LNCaP clone FGC (cell line): ENCODE data around the gene NUDT3.
"Not testable (repeated sequence)": the region's sequence is repeated elsewhere in the genome, so short reads cannot be mapped to it uniquely, and the experiment has no call there.

Experiments used
- DNase-seq: peaks from one replicate; pipeline ENCODE4 v3.0.0-alpha.2; 2011; ENCODE audit warnings: low read depth
- H3K4me3 ChIP-seq: 2 replicates; pipeline ENCODE4 v1.5.1; 2011; ENCODE audit warnings: mild to moderate bottlenecking, low read depth, low read length, control low read depth
- TF ChIP-seq, protein P1 (sequence below): IDR thresholded peaks from 2 replicates; pipeline ENCODE4 v1.5.1; 2012; ENCODE audit warnings: mild to moderate bottlenecking; ENCODE audit not compliant: control insufficient read depth, insufficient read depth; ENCODE audit errors: extremely low read depth

Gene NUDT3

DNA sequence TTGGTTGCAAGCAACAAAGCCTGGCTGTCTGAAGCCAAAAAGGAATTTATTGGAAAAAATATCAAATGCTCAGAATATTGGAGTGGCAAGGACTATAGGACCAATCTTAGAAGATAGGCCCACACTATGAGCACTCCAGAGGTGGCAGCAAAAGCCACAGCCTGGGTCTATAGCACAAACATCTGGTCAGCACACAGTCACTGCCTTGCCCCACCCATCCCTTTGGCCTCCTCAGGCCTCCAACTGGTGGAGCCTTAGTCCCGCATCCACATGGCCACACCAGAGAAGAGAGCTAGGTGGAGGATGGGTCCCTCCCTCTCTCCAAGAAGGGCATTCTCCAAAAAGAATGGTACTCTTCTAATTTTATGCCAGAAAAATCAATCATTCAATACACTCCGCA lies 14.0 kb downstream of the NUDT3 start:
- no peak for DNase-seq
- no peak overlapping the region for H3K4me3 ChIP-seq
- TF ChIP-seq, protein P1, sequence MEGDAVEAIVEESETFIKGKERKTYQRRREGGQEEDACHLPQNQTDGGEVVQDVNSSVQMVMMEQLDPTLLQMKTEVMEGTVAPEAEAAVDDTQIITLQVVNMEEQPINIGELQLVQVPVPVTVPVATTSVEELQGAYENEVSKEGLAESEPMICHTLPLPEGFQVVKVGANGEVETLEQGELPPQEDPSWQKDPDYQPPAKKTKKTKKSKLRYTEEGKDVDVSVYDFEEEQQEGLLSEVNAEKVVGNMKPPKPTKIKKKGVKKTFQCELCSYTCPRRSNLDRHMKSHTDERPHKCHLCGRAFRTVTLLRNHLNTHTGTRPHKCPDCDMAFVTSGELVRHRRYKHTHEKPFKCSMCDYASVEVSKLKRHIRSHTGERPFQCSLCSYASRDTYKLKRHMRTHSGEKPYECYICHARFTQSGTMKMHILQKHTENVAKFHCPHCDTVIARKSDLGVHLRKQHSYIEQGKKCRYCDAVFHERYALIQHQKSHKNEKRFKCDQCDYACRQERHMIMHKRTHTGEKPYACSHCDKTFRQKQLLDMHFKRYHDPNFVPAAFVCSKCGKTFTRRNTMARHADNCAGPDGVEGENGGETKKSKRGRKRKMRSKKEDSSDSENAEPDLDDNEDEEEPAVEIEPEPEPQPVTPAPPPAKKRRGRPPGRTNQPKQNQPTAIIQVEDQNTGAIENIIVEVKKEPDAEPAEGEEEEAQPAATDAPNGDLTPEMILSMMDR: no peak

DNA sequence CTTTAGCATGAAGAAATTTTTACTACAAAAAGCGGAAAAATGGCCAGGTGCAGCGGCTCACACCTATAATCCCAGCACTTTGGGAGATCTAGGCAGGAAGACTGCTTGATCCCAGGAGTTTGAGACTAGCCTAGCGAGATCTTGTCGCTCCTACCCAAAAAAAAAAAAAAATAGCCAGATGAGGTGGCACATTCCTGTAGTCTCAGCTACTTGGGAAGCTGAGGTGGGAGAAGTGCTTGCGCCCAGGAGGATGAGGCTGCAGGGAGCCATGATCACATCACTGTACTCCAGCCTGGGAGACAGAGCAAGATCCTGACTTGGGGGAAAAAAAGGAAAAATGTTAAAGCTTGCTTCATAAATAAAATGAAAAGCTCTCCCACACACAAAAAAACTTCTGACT lies 14.5 kb downstream of the NUDT3 start:
- no peak for DNase-seq
- TF ChIP-seq, protein P1: no peak
- H3K4me3 ChIP-seq: no peak overlapping the region

DNA sequence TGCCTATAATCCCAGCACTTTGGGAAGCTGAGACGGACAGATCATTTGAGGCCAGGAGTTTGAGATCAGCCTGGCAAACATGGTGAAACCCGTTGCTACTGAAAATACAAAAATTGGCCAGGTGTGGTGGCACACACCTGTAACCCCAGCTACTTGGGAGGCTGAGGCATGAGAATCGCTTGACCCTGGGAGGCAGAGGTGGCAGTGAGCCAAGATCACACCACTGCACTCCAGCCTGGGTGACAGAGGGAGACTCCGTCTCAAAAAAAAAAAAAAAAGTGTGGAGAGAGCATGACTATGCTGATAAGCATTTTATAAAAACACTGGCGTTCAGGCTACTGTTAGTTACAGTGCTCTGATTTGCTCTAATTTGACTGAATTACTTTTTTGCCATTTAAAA lies 14.9 kb downstream of the NUDT3 start:
- not testable (repeated sequence) for H3K4me3 ChIP-seq, DNase-seq

DNA sequence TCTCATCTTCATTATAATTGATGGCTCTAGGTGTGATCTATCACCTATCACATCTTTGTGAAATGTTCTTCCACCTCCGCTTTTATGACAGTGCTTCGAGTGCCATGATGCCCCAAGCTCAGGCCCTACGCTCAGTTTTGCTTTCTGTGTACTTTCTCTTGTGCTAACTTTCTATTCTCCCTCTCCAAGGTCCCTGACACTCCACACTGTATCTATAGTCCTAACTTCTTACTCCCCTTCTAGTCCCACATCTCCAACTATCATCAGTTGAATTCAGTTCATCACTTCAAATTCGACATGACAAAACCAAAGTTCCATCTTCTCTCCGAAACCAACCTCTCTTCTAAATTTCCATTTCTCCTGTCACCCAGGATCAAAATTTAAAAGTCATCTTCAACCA lies 16.6 kb downstream of the NUDT3 start:
- H3K4me3 ChIP-seq: no peak overlapping the region
- no peak for DNase-seq
- TF ChIP-seq, protein P1: no peak

DNA sequence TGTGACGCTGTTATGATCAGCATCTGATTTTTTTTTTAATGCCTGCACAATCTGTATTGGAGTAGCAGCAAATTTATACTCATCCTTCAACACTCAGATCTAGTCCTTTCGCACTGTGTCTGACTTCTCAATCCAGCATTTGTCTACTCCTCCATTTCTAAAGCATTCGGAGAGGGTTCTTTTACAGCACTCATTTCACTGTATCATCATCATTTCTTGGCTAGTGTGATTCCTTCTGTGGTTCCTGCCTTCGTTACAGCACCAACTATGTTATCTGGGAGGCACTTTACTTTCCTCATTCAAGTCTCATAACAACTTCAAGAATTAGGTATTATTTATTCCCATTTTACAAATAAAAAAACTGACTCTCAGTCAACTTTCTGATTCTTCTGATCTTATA lies 18.0 kb downstream of the NUDT3 start:
- DNase-seq: no peak
- TF ChIP-seq, protein P1: no peak
- no peak overlapping the region for H3K4me3 ChIP-seq

DNA sequence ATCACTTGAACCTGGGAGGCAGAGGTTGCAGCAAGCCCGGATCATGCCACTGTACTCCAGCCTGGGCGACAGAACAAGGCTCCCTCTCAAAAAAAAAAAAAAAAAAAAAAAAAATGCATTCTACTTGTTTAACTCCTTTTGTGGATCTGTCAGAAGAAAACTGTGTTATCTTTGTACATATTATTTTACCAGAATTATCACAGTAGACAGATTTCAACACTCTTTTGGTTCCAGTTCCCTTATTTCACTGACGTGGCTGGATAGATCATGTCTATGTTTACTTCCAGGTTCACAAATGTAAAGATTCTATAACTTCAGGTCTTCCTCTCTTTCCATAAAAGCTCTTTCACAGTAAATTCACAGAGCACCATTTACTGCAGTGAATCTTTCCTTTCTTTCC lies 18.4 kb downstream of the NUDT3 start:
- no peak for DNase-seq
- TF ChIP-seq, protein P1: no peak
- H3K4me3 ChIP-seq: no peak overlapping the region

DNA sequence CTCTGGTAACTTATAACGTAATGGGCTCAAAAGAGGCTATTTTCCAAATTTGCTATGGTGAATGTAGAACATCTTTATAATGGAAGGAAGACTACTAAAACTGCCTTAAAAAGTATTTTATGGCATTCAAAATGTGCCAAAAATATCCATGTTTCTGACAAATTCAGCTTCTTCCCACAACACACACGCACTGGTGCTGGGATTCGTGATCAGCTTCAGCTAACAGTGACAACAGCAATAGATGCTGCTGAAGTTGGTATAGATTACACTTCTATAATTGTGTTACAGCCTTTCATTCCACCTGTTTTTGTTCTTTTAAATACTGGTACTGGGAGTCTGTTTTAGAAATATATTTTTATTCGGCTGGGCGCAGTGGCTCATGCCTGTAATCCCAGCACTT lies 19.0 kb downstream of the NUDT3 start:
- TF ChIP-seq, protein P1: no peak
- no peak for DNase-seq
- no peak overlapping the region for H3K4me3 ChIP-seq

DNA sequence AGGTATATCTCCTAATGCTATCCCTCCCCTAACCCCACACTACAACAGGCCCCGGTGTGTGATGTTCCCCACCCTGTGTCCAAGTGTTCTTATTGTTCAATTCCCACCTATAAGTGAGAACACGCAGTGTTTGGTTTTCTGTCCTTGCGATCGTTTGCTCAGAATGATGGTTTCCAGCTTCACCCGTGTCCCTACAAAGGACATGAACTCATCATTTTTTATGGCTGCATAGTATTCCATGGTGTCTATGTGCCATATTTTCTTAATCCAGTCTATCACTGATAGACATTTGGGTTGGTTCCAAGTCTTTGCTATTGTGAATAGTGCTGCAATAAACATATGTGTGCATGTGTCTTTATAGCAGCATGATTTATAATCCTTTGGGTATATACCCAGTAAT lies 20.6 kb downstream of the NUDT3 start:
- DNase-seq, H3K4me3 ChIP-seq: not testable (repeated sequence)
